ENCODE results near the gene JKAMP.

GRCh38 chr14:59475709-59476108, 8.6 kb upstream of the JKAMP start:
- TF ChIP-seq, protein P1, sequence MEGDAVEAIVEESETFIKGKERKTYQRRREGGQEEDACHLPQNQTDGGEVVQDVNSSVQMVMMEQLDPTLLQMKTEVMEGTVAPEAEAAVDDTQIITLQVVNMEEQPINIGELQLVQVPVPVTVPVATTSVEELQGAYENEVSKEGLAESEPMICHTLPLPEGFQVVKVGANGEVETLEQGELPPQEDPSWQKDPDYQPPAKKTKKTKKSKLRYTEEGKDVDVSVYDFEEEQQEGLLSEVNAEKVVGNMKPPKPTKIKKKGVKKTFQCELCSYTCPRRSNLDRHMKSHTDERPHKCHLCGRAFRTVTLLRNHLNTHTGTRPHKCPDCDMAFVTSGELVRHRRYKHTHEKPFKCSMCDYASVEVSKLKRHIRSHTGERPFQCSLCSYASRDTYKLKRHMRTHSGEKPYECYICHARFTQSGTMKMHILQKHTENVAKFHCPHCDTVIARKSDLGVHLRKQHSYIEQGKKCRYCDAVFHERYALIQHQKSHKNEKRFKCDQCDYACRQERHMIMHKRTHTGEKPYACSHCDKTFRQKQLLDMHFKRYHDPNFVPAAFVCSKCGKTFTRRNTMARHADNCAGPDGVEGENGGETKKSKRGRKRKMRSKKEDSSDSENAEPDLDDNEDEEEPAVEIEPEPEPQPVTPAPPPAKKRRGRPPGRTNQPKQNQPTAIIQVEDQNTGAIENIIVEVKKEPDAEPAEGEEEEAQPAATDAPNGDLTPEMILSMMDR (optimal IDR thresholded peaks at IDR 0.05 in 1 of 3, IDR thresholded peaks at IDR 0.05 in 1 of 3, conservative IDR thresholded peaks at IDR 0.05 in 1 of 3; ENCODE audit: extremely low read depth in 1 of 3, insufficient read depth in 2 of 3, low read length in 3 of 3): no peak
- no peak for TF ChIP-seq EZH2 (IDR thresholded peaks at IDR 0.05; ENCODE audit: low read length)
